Heart left ventricle (tissue), 13 donors: ENCODE results near the gene SWAP70.

Experiments used
- CTCF ChIP-seq, 12 donors: fragments of 200-600 bp; sonication (generic) in 4 of 12; IDR thresholded peaks; one replicate each; pipeline versions ENCODE4 v1.5.0 to v1.8.0; 2018 to 2022; ENCODE audit warnings: antibody characterized with exemption in 12 of 12, mild to moderate bottlenecking in 5 of 12
- POLR2A ChIP-seq, 2 donors: fragments of 450-650 bp; IDR thresholded peaks; one replicate each; pipeline ENCODE4 v1.6.1; 2017; ENCODE audit warnings: antibody characterized with exemption in 2 of 2, mild to moderate bottlenecking in 2 of 2, moderate library complexity in 2 of 2
- donor health status: ischemic (EF 13 %, LVEDD 7.1; RV severe dilation, severe dysfunction).
- donor health status: DM: no; HTN: yes; CAD: no.
- donor health status: DM: no; HTN: no; CAD: no.
- donor health status: ischemic (EF 25% LVEDD 6.9; RV normal size, moderate dysfunction).
- donor health status: ischemic (EF 25% LVEDD 5.7; RV mildly dilated, moderate dysfunction).
- donor health status: ischemic (EF 35%, LVEDD 5.7; RV mildly dilated, moderate dysfunction).
- donor health status: nonischemic (EF 11% LVEDD 7.7; RV severe dilation, severe dysfunction).
- donor health status: DM: yes; HTN: yes; CAD: no.
- donor health status: PGD.
- donor health status: ischemic (EF 29% LVEDD 5.4; RV normal size, mild dysfunction).
- donor health status: nonischemic (EF 23%, LVEDD 6.1; RV moderate dilation, normal function).

GRCh38 chr11:9722893-9723292, 59.0 kb downstream of the SWAP70 start:
- TF ChIP-seq CTCF (IDR thresholded peaks at IDR 0.05): no peak
- no peak for TF ChIP-seq POLR2A (IDR thresholded peaks at IDR 0.05)
